RWPE1 (cell line): ENCODE data around the gene CYSLTR1.
"Not testable (repeated sequence)": the region's sequence is repeated elsewhere in the genome, so short reads cannot be mapped to it uniquely, and the experiment has no call there.

ENCODE experiments used
- CTCF ChIA-PET: fragments of 350-600 bp; sonication (Branson Sonifier 250); formaldehyde crosslinking; extraction: SDS; loops from one replicate; lab custom pipeline; 2021; lab: Yijun Ruan, JAX
- POLR2A ChIA-PET: fragments of 400-600 bp; formaldehyde crosslinking; extraction: SDS; loops from one replicate; lab custom pipeline; 2020; ENCODE audit warnings: antibody characterized with exemption; ENCODE audit not compliant: low non-redundant PET; lab: Yijun Ruan, JAX
- DNase-seq: peaks from one replicate; pipeline ENCODE4 v3.0.0; 2012; ENCODE audit warnings: low spot score
- H3K27ac ChIP-seq: fragments of 450-650 bp; 2 replicates; pipeline ENCODE4 v1.5.1; 2017
- CTCF ChIP-seq: fragments of 450-650 bp; conservative IDR thresholded peaks from 2 replicates; pipeline ENCODE4 v1.5.1; 2017; ENCODE audit warnings: low read depth, mild to moderate bottlenecking

Gene CYSLTR1

GRCh38 chrX:78283511-78283910 is 43.9 kb downstream of the CYSLTR1 start:
- POLR2A ChIA-PET = no interaction called here
- no peak for TF ChIP-seq CTCF
- CTCF ChIA-PET = no interaction called here
- no peak for DNase-seq
- no peak overlapping the region for H3K27ac ChIP-seq

- CTCF ChIA-PET = no interaction called here
- no peak overlapping the region for H3K27ac ChIP-seq
- POLR2A ChIA-PET = no interaction called here
- no peak for DNase-seq
- no peak for TF ChIP-seq CTCF
Observed at GRCh38 chrX:78237127-78237526, 90.3 kb downstream of the CYSLTR1 start.

GRCh38 chrX:78226047-78226446 is 101.4 kb downstream of the CYSLTR1 start:
- POLR2A ChIA-PET, H3K27ac ChIP-seq, DNase-seq, CTCF ChIA-PET: not testable (repeated sequence)
